Measurements from ENCODE around the gene KRT14.
A peak's percentile ranks its signal among the peaks of the same experiment; 100 is the strongest.
"Not testable (repeated sequence)": the region's sequence is repeated elsewhere in the genome, so short reads cannot be mapped to it uniquely, and the experiment has no call there.

KRT14 gene

DNA sequence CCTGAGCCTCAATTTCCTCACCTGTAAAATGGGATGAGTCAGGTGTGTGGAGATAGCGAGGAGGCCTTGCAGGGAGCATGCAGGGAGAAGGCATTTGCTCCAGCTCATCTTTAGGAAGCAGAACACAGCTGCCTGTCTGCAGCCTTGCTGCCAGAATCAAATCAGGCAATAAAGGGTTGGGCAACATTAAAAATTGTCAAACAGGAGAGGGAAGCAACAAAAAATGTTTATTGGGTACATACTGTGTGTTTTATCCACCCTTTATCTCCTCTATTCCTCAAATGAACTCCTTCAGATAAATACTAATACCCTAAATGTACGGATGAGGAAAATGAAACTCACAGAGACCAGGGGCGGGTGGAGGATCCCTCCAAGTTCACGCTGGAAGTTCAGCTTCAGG is 13.6 kb upstream of the KRT14 start:
- DNase-seq = no peak

DNA sequence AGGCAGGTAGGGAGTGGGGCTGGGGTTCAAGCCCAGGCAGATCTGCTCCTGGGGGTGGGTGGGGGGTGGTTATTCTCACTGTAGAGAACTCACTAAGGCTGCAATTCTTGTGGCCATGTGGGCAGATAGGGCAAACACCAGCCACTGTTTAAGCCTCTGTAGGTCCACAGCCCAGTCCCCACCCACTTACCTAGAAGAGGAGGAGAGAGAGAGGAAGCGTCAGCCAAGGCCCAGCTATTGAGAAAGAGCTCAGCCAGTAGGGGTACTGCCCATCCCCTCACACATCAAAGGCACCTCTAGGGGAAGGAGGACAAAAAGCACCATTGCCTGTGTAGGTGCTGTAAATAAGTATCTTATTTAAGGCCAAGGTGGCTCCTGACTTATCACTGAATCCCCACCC is 13.0 kb upstream of the KRT14 start:
- DNase-seq = no peak

DNA sequence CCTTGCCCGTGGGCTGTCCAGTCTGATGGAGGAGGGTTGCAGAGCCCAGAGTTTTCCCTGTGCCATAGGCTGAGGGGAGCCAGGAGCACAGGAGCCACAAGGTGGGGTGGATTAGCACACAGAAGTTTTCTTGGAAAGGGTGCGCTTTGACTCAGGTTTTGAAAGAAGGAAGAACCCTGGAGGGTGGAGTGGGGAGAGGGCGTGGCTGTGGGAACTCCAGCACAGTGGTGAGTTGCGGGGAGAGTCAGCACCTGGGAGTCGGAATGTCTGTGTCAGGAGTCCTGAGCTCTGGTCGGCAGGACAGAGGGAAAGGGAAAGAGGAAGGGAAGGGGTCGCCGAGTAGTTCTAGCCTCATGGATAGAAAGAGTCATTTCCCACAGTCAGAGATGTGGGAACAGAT is 8.9 kb upstream of the KRT14 start:
- DNase-seq = no peak

DNA sequence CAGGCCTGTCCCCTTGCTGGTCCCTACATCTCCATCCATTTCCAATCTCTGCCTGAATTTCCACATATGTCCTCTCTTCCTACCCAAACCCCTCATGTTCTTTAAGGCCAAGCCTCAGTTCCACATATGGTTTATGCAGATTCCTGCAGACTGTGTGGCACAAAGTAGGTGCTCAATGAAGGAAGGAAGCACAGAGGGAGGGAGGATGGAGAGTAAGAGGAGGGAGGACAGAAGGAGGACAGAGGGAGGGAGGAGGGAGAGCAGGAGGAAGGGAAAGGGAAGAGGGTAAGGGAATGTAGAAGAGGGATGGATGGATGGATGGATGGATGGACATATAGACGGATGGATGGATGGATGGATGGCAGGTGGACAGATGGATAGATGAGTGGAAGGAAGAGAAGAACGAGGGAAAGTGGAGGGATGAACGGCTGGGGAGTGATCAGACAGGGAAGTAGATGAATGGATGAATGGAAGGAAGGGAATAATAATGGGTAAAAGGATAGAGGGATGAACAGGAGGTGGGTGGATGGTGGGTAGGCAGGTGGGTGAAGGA is 7.7 kb upstream of the KRT14 start:
- DNase-seq = no peak

DNA sequence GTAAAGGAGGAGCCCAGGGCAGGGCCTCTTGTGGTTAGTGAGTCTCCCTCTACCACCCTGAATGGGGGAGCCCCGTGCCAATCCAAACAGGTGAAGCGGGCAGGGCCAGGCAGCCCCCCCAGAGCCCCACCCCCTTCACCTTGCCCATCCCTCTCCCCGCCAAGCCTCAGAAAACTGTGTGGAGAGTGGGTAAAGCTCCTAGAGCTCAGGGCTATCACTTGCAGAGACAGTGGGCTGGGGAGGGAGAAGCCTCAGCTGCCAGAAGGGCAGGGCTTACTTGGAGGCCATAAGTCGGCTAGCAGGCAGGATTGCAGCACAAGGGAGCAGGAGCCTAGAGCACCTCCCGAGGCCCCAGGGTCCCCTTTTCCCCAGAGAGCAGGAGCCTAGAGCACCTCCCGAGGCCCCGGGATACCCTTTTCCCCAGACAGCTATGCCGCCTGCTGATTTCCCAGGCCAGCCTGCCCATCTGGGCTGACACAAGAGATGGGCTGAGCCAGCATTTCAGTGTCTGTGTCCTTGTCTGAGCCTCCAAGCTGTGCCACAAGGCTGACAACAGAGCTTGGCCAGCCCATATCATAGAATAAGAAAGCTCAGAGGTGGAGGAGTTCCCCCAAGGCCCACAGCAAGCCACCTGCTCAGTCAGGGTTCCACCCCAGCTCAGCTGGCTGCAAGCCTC is 6.7 kb upstream of the KRT14 start:
- no peak for DNase-seq

DNA sequence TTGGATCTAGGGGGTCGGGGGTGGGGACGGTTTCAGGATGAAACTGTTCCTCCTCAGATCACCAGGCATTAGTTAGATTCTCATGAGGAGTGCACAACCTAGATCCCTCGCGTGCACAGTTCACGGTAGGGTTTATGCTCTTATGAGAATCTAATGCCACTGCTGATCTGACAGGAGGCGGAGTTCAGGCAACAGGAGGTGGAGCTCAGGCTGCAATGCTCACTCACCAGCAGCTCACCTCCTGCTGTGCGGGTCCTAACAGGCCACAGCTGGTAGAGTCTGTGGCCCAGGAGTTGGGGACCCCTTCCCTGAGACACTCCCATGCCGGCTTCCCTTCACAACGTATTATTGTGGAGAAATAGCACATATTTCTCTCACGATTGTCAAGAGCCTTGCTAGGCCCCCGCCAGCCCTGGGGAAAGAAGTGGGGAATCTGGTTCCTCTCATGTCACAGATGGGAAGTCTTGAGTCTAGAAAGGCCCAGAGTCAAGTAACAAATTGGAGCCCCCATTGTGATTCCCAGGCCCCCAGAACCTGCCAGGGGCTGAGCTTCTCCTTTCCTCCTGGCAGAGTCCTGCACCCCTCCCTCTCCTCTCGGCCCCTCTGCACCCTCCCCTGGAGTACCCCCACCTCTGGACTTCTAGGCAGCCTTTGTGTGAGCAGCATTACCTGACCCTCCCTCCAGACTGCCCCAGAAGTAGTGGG is 6.1 kb upstream of the KRT14 start:
- no peak for DNase-seq

DNA sequence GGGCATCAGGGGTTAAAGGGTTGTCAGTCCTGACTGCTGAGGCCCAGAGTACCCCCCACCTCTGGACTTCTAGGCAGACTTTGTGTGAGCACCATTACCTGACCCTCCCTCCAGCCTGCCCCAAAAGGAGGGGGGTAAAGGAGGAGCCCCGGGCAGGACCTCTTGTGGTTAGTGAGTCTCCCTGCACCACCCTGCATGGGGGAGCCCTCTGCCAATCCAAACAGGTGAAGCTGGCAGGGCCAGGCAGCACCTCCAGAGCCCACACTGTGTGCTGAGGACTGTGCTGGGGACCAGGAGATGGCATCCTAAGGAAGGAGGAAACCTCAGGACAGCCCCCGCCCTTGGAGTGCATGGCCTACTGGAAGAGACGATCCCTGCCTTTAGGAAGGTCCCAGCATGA is 2.6 kb upstream of the KRT14 start:
- DNase-seq = no peak

DNA sequence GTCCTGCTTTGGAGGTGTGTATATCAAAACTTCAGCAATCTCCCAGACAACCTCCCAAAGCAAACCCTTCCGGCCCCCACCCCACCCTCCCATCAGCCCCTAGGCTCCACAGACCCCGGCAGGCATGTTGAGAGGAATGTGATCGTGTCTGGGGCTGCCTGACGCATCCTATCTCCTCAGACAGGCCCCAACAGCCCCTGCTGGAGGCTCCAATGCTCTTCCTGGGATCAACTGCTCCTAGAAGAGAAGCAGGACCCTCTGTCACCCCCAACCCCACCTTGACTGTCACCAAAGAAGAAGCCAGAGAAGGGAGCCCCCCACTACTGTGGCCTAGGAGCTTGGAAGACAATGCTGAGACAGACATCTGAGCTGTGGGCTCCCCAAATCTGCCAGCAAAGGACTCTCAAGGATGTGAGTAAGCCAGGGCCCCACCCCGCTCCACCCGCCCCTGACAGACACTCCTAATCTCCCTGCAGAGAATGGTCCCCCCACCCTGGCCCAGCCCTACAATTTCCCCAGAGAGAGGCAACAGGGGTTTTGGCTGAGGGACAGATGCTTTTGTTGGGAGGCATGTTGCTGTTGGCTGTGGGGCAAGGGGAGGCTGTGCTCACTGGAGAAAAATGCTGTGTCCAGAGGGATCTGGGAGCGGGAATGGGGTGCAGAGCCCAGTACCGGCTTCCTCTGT is 1.6 kb upstream of the KRT14 start:
- no peak for DNase-seq

DNA sequence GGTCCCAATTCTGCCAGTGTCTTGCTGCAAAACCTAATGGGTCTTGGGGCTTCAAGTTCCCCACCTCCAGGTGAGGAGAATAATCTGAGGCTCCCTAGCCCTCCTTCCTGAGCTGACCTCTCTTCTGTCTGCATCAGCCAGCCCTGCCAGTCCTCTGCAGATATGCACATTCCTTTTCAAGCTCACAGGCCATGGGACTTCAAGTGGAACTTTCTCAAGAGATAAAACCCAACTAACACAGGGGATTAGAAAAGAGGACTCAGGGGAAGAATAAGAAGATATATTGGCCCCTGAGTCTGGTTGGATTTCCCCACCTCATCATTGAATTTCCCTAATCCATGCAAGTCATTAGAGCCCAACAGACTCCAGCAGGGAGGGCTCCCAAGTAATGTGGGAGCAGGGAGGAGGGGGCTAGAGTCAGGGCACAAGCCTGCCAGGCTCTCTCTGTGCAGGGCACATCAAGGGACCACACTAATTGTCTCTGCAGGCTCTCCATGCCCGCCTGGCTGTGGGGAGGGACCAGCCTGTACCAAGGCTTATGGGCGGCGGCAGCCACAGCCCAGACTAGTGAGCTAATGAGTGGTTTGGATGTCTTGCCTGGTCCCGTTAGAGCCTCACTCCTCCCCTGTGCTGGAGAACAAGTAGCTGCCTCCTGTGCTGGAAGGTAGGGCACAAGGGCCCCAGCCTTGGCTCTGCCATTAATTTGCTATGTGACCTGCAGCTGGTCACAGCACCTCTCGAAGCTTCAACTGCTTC is 1.2 kb downstream of the KRT14 start:
- no peak for DNase-seq

DNA sequence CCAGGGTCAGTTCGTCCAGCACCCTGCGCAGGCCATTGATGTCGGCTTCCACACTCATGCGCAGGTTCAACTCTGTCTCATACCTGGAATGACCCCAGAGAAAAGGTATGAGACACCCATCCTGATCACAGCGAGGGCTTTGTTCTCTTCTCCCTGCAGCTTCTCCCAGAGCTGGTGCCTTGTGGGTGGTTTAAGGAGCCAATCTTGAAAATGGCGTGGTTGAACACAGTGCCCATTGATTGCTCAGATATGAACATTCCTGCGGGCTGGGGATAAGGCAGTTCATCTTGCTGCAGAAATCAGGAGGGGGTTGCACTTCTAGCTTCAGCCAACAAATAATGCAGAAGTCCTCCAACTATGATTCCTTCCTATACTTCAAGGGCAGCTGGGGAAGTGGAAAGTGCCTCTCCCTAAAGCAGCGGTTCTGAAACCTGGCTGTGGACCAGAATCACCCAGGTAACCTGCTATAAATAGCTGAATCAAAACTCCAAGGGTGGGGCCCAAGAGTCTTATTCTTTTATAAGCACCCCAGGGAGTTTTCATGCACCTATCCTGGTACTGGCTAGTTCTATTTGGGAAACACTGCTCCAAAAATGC is 2.3 kb downstream of the KRT14 start:
- DNase-seq = not testable (repeated sequence)

DNA sequence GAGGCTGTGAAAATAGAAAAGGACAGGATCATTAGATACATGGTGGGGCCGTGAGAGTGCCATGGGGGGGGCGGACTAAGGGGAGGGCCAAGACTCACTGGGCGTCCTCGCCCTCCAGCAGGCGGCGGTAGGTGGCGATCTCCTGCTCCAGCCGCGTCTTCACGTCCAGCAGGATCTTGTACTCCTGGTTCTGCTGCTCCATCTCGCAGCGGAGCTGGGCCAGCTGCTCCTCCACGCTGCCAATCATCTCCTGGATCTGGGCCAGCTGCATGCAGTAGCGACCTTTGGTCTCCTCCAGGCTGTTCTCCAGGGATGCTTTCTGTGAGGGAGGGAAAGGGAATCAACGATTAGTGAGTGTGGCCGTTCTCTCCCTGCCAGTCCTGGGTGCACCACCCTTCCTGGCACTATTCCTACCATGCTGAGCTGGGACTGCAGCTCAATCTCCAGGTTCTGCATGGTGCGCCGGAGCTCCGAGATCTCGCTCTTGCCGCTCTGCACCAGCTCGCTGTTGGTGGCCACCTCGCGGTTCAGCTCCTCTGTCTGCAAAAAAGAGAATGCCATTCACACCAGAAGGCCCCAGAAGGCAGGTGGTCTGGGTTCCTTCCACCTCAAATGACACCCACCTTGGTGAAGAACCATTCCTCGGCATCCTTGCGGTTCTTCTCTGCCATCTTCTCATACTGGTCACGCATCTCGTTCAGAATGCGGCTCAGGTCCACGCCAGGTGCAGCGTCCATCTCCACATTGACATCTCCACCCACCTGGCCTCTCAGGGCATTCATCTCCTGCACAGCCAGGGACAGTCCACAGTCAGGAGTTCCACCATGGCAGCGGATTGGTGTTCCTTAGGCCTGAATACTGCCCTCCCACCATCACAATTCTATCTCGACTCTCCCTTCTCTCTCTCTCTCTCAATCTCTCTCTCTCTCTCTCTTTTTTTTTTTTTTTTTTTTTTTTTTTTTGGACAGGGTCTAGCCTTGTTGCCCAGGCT is 3.3 kb downstream of the KRT14 start:
- DNase-seq = no peak

DNA sequence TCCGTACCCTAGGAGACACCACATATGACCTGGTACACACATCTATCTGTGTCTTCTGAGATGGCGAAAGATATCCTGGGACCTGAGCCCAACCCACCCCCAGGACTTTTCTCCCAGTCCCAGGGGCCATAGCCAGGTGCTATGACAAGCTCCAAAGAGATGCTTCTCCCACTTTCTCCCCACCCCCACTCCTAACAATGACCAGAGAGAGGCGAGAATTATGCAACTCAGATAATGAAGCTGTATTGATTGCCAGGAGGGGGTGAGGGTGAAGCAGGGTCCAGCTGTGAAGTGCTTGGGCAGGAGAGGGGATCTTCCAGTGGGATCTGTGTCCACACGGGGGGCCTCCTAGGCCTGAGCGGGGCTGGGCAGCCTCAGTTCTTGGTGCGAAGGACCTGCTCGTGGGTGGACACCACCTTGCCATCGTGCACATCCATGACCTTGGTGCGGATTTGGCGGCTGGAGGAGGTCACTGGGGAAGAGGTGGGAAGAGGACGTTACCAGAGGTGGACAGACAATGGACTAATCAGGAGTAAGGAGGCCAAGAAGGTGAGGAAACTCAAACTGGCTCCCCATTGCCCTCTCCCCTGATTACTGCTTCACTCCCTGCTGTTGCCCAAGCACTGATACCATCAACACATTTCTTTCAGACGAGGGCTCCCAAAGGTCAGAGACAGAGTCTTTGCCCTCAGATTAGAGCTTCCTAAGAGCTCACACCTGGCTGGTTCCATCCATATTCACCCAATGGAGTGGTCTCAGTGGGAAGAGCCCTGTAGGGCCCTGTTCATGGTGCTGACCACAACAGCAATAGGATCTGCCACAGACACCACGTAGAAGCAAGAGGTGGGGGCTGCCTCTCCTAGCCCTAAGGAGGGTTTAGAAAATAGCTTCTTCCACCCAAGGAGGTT is 4.4 kb downstream of the KRT14 start:
- DNase-seq = not testable (repeated sequence)

DNA sequence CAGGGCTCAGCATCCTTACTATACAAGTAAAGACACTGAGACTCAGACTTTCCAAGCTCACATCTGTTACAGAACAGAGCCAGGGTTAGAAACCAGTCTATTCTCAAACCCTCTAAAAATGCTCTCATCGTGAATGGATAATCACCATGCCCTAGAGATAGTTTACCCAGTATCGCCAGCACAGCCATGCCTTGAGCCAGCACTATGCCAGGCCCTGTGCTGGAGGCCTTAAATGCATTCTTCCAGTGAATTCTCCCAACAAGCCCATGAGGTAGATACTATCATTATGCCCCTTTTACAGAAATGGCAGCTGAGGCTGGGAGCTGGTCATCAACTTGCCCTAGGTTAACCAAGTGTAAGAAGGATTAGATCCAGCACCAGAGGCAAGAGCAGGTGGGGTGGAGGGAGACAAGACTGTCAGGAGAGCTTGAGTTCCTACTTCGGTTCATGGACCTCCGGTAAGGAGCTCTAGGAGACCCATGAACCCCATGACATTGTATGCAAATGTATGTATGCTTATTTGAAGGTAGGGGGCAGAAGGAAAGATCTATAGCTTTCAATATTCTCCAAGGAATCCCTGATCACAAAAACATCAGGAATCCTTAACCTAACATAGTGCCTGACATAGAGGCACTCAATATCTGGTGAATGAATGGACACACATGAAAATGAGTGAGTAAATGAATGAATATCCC is 5.2 kb downstream of the KRT14 start:
- no peak for DNase-seq

DNA sequence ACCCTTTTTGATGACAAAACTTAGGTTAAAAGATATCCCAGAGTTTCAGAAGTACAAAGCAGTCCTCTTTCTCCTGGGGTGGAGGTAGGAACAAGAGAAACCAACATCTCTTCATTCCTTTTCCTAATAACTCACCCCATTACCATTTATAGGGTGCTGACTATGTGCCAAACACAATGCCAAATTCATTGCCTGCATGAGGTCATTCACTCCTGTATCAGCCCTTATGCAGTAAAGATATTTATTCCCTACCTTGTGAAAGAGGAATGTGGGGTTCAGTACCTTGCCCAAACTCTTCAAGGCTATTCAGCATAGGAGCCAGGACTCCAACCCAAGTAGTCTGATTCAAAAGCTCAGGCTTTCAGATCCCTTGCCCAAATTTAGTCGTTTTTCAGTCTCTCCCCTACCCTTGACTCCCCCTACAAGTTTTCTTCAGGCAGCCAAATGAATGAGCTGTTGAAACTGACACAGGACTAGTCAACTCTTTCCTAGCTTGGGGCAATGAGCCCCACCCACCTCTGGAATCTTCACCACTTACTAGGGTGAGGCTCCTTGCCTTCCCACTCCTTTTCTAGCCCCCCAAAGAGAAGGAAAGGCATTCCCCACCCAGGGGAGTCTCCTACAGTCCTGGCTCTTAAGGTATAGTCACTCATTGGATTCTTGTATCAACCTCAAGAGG is 5.9 kb downstream of the KRT14 start:
- no peak for DNase-seq

DNA sequence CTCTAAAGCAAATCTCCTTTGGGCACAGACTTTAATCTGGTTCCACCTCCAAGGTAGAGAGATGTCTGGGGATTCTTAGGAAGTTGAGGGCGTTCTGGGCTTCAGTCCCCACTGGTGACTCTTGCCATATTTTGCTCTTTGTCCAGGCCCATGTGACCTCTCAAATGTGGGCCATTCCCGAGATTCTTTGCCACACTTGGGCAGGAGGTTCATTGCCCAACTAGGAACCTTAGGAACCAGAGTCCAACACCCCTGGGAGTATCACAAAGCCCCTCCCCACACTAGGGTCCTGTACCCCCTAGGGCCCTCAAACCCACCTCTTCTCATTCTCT is 6.5 kb downstream of the KRT14 start:
- no peak for DNase-seq

DNA sequence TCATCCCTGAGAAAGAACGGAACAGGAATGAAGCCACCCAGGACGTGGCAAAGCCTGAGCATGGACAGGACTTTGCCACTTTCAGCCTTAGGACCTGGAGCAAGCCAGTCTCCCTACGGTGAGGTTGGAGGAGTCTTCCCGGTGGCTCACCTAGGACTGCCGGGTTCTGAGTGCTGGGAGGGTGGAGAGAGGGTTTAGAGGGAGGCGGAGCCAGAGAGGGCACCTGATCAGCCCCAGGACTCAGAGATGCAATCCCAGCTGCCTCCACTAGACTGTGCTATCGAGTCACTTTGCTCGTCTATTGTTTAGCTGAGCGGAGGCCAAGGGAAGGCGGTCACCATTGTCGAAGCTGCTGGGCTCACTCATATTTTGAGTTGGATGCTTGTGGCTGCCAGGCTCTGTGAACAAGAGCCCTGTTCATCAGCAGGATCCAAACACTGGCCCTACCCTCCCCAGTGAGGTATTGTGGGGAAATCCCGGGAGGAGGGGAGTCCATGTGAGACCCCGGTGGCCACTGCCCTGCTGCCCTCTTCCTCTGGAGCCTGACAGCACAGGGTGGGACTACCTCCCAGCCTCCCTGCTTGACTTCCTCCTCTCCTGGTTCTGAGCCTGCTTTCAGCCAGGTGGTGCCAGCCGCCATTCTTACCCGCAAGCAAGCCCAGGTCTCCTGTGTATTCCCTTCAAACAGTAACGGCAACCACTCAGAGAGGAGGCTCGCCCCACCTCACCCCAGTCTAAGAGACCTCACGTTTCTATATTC is 7.0 kb downstream of the KRT14 start:
- DNase-seq = peak; percentile 21

DNA sequence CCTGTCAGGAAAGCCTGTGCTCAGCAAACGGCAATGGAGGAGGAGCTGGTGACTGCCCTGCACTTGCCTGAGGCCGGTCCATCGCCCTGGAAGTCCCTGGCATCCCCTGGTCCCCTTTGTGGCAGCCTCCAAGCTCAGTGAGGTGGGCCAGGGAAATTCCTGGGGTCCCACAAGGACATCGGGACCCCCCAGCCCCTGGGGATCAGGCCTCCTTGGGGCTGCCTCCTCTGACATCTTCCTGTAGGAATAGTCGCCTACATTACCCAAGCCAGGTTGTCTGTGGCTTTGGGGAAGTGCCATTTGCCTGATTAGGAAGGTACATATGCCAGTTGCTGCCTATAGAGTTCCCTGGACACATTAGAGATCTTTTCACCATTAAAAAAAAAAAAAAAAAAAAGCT is 7.7 kb downstream of the KRT14 start:
- DNase-seq = no peak

DNA sequence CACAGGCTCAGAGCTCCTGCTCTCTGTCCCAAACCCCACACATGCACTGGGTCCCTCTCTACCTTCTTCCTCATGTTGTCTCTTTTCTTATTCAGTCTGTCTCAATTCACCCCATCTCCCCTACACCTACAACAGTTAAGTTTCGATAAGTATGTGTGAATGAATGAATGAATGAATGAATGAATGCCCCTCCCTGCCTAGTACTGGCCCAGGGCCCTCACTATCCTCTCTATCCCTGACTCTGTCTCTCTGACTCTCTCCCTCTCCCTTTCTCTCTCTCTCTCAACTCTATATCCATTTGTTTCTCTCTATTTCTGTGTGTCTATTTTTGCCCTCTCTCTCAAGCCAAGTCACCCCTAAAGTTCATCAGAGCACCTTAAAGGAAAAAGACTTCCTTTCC is 8.2 kb downstream of the KRT14 start:
- DNase-seq = no peak

DNA sequence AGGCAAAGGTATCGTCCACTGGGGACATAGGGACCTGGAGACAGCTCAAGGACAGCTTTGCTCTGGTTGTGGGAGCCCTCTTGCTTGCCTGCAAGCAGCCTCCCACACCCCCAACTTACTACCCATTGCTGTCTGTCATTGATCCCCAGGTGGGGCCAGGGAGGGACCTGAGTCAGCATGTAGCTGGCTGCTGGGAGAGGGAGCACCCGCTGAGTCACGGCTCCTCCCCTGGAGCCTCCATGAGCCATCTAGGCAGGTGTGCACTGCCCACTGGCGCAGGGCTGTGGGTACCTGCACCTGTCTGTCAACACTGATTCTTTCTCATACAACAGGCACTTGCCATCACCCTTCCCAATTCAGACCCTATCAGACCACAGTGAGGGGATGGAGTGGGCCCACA is 10.0 kb downstream of the KRT14 start:
- not testable (repeated sequence) for DNase-seq
